ENCODE measurements around the gene LRBA.
"Not testable (repeated sequence)": the region's sequence is repeated elsewhere in the genome, so short reads cannot be mapped to it uniquely, and the experiment has no call there.

Gene LRBA

GRCh38 chr4:150943126-150943525 is 72.0 kb downstream of the LRBA start:
- no peak for DNase-seq (ENCODE audit: low spot score)

DNA sequence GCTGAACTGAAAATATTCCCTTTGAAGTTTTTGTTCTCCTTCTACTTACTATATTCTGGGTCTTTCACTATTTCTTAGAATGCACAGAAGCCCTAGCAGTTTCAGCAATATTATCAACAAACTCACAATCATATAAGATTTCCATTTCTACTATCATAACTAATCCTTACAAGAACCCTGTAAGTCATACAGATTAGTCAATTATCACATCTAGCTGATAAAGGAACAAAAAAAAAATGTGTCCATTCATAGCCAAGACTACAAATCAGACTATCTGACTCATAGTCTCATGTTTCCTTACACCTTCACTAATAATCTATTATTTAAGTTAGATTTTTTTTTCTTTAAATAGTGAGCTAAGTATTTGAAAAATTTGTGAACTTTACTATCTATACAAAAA is 72.5 kb downstream of the LRBA start:
- no peak for DNase-seq (ENCODE audit: low spot score)

DNA sequence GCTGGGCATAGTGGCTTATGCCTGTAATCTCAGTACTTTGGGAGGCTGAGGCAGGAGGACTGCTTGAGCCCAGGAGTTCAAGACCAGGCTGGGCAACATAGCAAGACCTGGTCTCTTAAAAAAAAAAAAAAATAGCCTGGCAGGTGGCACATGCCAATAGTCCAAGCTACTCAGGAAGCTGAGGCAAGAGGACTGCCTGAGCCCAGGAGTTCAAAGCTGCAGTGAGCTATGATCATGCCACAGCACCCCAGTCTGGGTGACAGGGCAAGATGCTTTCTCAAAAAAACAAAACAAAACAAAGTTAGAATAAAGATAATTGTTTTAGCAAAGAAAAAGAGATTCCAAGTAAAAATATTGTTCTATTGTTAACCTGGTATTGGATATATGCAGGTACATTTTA is 75.0 kb downstream of the LRBA start:
- DNase-seq (ENCODE audit: low spot score), result no peak

- no peak for DNase-seq (ENCODE audit: low spot score)
These were observed 75.6 kb downstream of the LRBA start for GRCh38 chr4:150939530-150939929.

- no peak for DNase-seq (ENCODE audit: low spot score)
These were observed 76.1 kb downstream of the LRBA start for GRCh38 chr4:150938873-150939499.

DNA sequence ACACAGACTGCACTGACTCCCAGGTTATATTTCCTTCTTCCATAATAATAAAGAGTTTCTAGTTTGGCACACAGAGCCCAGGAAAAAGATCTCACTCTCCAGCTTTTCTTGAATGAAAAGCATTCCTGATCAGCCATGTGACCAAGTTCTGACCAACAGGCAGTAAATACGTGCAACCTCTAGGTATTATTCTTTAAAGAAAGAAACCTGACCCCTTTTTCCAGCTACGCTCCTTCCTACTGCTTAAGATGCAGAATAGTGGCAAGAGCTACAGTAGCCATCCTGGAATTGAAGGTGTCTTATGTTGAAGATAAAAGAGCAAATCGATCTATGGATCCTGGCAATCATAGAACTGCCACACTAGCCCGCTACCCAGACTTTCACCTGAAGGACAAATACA is 76.7 kb downstream of the LRBA start:
- DNase-seq (ENCODE audit: low spot score), result no peak

GRCh38 chr4:150934022-150934421 is 81.1 kb downstream of the LRBA start:
- no peak for DNase-seq (ENCODE audit: low spot score)

GRCh38 chr4:150931796-150932195 is 83.3 kb downstream of the LRBA start:
- no peak for DNase-seq (ENCODE audit: low spot score)

DNA sequence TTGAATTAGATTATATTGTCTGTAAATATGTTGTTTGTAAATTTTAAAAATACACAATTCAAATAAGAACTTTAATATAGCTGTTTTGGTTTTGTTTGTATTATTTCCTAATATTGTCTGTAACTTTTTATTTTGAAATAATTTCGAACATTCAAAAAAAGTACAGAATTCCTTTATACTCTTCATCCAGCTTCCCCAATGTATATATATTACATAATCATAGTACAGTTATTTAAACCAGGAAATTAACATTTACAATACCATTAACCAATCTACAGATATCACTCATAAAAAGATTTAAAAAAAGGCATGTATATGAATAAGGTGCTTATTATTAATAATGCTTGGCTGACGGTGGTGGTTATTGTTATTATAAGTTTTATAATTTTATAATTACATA is 84.1 kb downstream of the LRBA start:
- DNase-seq (ENCODE audit: low spot score), result no peak

DNA sequence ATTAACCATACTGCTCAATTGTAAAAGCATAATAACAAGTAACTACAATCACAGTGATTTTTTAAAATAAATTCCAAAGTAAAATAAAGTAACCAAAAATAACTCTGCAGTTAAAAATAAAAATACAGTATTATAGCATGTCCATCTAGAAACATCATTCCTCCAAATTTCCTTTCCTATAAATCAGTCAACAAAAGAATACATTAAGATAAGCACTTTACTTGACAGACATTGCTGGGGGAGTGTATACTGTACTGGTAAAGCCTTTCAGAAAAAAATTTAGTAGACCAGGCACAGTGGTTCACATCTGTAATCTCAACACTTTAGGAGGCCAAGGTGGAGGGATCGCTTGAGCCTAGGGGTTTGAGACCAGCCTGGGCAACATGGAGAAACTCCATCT is 91.1 kb downstream of the LRBA start:
- DNase-seq (ENCODE audit: low spot score), result no peak

DNA sequence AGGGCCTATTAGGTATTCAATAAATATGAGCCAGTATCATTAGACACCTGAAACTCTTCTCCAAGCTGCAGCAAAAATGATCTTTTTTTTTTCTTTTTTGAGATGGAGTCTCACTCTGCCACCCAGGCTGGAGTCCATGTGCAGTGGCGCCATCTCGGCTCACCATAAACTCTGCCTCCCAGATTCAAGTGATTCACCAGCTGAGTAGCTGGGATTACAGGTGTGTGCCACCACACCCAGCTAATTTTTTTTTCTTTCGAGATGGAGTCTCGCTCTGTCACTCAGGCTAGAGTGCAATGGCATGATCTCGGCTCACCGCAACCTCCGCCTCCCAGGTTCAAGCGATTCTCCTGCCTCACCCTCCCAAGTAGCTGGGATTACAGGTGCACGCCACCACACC is 93.6 kb downstream of the LRBA start:
- not testable (repeated sequence) for DNase-seq (ENCODE audit: low spot score)

DNA sequence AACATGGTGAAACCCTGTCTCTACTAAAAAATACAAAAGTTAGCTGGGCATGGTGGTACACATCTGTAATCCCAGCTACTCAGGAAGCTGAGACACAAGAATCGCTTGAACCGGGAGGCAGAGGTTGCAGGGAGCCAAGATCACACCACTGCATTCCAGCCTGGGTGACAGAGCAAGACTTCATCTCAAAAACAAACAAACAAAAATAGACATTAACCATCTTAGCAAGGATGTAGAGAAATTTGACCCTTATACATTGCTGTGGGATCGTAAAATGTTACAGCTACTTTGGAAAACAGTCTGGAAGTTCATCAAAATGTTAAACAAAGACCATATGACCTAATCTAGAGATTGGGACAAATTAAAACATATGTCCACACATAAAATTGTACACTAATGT is 96.5 kb downstream of the LRBA start:
- DNase-seq (ENCODE audit: low spot score), result not testable (repeated sequence)

DNA sequence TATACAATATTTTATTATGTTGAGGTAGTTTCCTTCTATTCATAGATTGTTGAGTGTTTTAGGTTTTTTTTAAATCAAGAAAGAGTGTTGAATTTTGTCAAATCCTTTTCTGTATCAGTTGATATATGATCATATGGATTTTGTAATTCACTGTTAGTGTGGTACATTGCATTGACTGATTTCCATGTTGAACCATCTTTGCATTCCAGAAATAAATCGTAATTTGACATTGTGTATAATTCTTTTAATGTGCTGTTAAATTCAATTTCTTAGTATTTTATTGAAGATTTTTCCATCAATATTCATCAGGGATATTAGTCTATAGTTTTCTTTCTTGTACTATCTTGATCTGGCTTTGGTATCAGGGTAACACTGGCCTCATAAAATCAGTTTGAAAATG is 103.8 kb downstream of the LRBA start:
- no peak for DNase-seq (ENCODE audit: low spot score)

DNA sequence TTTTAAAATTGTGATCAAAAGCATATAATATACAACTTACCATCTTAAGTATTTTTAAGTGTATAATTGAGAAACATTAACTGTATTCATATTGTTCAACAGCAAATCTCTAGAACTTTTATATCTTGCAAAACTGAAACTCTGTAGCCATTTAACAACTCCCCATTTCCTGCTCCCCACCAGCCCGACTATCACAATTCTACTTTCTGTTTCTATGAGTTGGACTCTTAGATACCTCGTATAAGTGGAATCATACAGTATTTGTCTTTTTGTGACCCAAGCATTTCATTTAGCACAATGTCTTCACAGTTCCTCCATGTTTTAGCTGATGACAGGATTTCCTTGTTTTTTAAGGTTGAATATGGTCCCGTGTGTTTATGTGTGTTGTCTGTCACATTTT is 106.0 kb downstream of the LRBA start:
- no peak for DNase-seq (ENCODE audit: low spot score)

DNA sequence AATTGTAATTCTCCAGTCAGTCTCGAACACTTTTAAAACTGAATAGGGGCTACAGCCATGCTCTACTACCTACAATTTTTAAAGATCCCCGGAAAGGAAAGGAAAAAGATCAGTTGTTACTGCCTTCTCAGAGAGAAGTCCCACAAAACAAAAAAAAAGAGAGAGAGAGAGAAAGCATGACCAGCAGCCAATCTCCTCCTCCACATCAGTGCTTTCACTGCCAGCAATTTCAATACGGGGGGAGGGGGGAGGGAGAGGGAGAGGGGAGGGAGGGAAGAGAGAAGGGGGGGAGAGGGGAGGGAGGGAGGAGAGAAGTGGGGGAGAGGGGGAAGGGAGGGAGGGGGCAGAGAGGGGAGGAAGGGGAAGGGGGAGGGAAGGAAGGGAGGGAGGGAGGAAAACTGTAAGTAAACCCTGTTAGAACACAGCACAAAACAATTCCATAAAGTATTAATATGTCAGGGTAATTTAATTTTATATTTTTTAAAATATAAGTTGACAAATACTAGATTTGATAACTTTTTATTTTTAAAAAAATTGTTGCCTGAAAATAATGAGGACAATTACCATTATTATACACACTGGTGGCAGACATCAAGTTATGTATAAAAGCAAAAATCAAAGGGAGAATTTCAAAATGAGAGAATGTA is 108.0 kb downstream of the LRBA start:
- no peak for DNase-seq (ENCODE audit: low spot score)

GRCh38 chr4:150904671-150905070 is 110.4 kb downstream of the LRBA start:
- DNase-seq (ENCODE audit: low spot score), result no peak

DNA sequence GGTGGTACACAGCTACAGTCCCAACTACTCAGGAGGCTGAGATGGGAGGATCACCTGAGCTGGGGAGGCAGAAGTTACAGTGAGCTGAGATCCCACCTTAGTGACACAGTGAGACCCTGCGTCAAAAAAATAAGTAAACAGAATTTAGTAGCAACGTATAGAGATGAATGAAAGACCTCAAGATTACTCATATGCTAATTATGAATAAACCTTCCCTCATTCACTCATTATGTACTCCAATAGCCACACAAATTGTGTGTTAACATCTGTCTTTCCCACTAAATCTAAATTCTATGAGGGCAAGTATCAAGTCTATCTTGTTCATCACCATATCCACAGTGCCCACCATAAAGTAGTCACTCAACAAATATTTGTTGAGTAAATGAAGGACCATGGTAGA is 111.5 kb downstream of the LRBA start:
- DNase-seq (ENCODE audit: low spot score), result no peak

GRCh38 chr4:150896497-150896896 is 118.6 kb downstream of the LRBA start:
- DNase-seq (ENCODE audit: low spot score), result no peak

DNA sequence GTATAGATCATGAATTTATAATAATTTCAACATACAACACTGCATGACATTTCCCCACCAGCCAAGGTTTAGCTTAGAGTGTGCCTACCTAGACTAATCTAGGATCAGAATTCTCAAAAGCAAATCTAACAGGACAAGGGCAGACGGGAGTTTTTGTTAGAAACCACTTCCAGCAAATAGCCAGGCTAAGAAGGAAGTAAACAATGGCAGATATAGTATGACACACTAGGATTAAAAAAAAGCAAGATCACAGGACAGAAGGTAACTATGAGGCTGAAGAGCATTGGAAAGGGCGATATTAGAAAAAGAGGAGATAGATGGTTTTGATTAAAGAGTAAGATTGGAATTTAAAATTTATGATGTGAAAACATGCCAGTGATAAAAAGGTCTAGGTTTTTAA is 124.8 kb downstream of the LRBA start:
- no peak for DNase-seq (ENCODE audit: low spot score)

DNA sequence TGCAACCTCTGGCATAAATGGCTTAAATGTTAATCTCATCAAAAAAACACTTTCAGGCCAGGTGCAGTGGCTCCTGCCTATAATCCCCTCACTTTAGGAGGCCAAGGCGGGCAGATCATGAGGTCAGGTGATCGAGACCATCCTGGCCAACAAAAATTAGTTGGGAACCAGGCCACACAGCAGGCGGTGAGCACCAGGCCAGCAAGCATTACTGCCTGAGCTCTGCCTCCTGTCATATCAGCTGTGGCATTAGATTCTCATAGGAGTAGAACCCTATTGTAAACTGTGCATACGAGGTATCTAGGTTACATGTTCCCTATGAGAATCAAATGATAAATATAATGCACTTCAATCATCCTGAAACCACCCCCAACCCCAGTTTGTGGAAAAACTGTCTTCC is 125.8 kb downstream of the LRBA start:
- DNase-seq (ENCODE audit: low spot score), result no peak

DNA sequence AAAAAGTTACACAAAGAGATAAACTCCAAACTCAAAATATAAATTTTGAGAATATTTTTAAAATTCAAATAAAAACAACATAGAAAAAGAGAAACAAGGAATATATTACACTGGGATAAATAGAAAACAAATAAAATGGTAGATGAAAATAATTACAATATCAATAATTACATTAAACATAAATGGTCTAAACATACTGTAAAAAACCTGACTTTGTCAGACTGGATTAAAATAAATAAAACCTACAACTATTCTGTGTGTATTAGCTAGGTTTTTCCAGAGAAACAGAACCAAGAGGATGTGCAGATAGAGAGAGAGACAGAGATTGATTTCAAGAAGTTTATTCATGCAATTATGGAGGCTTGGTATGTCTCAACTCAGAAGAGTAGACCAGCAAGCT is 126.5 kb downstream of the LRBA start:
- no peak for DNase-seq (ENCODE audit: low spot score)

DNA sequence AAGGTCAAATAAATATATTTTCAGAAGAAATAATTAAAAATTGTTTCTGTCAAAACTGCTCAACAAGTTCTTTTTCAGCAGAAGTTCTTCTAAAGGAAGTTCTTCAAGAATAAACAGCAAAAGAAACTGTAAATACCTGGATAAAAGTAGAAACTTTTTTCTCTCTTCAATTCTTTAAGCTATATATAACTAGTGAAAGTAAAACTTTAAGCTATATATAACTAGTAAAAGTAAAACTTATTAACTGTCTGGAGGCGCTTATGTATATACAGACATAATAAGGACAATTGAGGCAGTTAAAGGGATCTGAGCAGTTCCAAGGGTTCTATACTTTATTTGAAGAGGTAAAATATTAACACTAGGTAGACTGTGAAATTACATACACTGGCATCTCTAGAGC is 126.9 kb downstream of the LRBA start:
- no peak for DNase-seq (ENCODE audit: low spot score)

DNA sequence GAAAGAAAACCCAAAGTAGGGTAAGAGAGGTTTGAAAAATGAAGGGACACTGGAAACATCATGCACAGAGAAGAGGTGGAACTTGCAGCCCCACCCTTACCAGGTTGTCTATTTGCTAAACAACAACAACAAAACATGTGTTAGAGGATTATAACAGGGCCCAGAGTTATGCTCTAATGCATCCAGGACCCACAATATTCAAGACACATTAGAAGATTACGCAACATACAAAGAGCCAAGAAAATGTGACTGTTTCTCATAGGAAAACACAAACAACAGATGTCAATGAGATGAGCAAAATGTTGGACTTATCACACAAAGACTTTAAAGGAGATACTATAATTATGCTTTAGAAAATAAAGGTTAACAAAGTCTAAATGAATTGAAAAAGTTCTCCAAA is 128.5 kb downstream of the LRBA start:
- DNase-seq (ENCODE audit: low spot score), result no peak

DNA sequence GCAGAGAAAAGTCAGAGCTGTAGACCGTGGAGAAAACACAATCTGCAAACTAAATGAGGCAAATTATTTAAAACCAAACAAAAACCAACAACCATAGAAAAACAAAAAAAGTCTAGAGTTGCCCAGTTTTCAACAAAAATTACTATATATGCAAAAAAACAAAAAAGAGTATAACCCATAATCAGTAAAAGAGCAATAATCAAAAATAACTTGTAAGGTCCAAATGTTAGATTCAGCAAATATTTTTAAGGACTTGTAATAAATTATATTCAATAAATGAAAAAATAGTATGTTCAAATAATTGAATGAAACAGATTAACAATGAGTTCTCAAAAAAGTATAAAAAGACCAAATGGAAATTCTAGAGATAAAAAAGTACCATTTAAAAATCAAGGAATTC is 130.5 kb downstream of the LRBA start:
- DNase-seq (ENCODE audit: low spot score), result no peak
